GM18870 (cell line): ENCODE measurements around the gene TMEM63C.
"Not testable (repeated sequence)": the region's sequence is repeated elsewhere in the genome, so short reads cannot be mapped to it uniquely, and the experiment has no call there.

Experiments
- ATAC-seq: cut with Tn5 transposase; IDR thresholded peaks from one replicate; pipeline ENCODE4 v1.9.1; 2021; ENCODE audit warnings: moderate library complexity; ENCODE audit not compliant: unreplicated experiment

Gene TMEM63C

GRCh38 chr14:77153802-77154201 is 27.8 kb upstream of the TMEM63C start:
- ATAC-seq: no peak

GRCh38 chr14:77154421-77154820 is 27.2 kb upstream of the TMEM63C start:
- no peak for ATAC-seq

GRCh38 chr14:77155083-77155482 is 26.5 kb upstream of the TMEM63C start:
- no peak for ATAC-seq

- ATAC-seq: no peak
These were observed 23.9 kb upstream of the TMEM63C start for GRCh38 chr14:77157740-77158139.

- ATAC-seq: no peak
These were observed 23.3 kb upstream of the TMEM63C start for GRCh38 chr14:77158175-77158881.

- no peak for ATAC-seq
These were observed 22.7 kb upstream of the TMEM63C start for GRCh38 chr14:77158882-77159255.

- no peak for ATAC-seq
These were observed 20.6 kb upstream of the TMEM63C start for GRCh38 chr14:77161011-77161410.

- no peak for ATAC-seq
These were observed 11.6 kb upstream of the TMEM63C start for GRCh38 chr14:77170045-77170444.

GRCh38 chr14:77172916-77173315 is 8.7 kb upstream of the TMEM63C start:
- no peak for ATAC-seq

- ATAC-seq: not testable (repeated sequence)
These were observed 7.5 kb upstream of the TMEM63C start for GRCh38 chr14:77173911-77174617.

GRCh38 chr14:77175843-77176242 is 5.8 kb upstream of the TMEM63C start:
- no peak for ATAC-seq

GRCh38 chr14:77177702-77178101 is 3.9 kb upstream of the TMEM63C start:
- ATAC-seq: no peak

- ATAC-seq: no peak
These were observed 2.9 kb upstream of the TMEM63C start for GRCh38 chr14:77178656-77179055.

GRCh38 chr14:77180726-77181602 is 634 bp upstream of the TMEM63C start:
- no peak for ATAC-seq

- no peak for ATAC-seq
These were observed 2.3 kb downstream of the TMEM63C start for GRCh38 chr14:77183896-77184295.

- ATAC-seq: no peak
These were observed 2.9 kb downstream of the TMEM63C start for GRCh38 chr14:77184396-77185092.

GRCh38 chr14:77185093-77185465 is 3.5 kb downstream of the TMEM63C start:
- no peak for ATAC-seq

GRCh38 chr14:77186911-77187648 is 5.5 kb downstream of the TMEM63C start:
- ATAC-seq: no peak

- ATAC-seq: no peak
These were observed 6.0 kb downstream of the TMEM63C start for GRCh38 chr14:77187649-77188012.

GRCh38 chr14:77189479-77189878 is 7.9 kb downstream of the TMEM63C start:
- ATAC-seq: no peak
